ENCODE data around the gene EVL.
A peak's percentile ranks its signal among the peaks of the same experiment; 100 is the strongest.
"Not testable (repeated sequence)": the region's sequence is repeated elsewhere in the genome, so short reads cannot be mapped to it uniquely, and the experiment has no call there.

EVL gene

GRCh38 chr14:100172811-100173210 is 107.6 kb downstream of the EVL start:
- no peak for DNase-seq (ENCODE audit: low read depth)

GRCh38 chr14:100173353-100173752 is 108.1 kb downstream of the EVL start:
- no peak for DNase-seq (ENCODE audit: low read depth)

- DNase-seq (ENCODE audit: low read depth): no peak
These were observed 111.6 kb downstream of the EVL start for GRCh38 chr14:100176811-100177327.

GRCh38 chr14:100178691-100179090 is 113.5 kb downstream of the EVL start:
- no peak for DNase-seq (ENCODE audit: low read depth)

- DNase-seq (ENCODE audit: low read depth): not testable (repeated sequence)
These were observed 115.4 kb downstream of the EVL start for GRCh38 chr14:100180671-100181070.

- DNase-seq (ENCODE audit: low read depth): not testable (repeated sequence)
These were observed 116.8 kb downstream of the EVL start for GRCh38 chr14:100181876-100182551.

GRCh38 chr14:100187247-100187833 is 122.1 kb downstream of the EVL start:
- DNase-seq (ENCODE audit: low read depth): no peak

GRCh38 chr14:100188392-100189030 is 123.3 kb downstream of the EVL start:
- DNase-seq (ENCODE audit: low read depth): no peak

- no peak for DNase-seq (ENCODE audit: low read depth)
These were observed 124.9 kb downstream of the EVL start for GRCh38 chr14:100190126-100190525.

GRCh38 chr14:100191584-100192249 is 126.5 kb downstream of the EVL start:
- no peak for DNase-seq (ENCODE audit: low read depth)

- no peak for DNase-seq (ENCODE audit: low read depth)
These were observed 127.0 kb downstream of the EVL start for GRCh38 chr14:100192250-100192671.

GRCh38 chr14:100192672-100193416 is 127.6 kb downstream of the EVL start:
- peak; percentile 100 for DNase-seq (ENCODE audit: low read depth)
